SKM-1 (cell line): ENCODE data around the gene CAMK2A.
"Not testable (repeated sequence)": the region's sequence is repeated elsewhere in the genome, so short reads cannot be mapped to it uniquely, and the experiment has no call there.

ENCODE experiments used
- DNase-seq: peaks from one replicate; lab custom pipeline; 2025; ENCODE audit not compliant: unreplicated experiment; lab: John Stamatoyannopoulos, UW

Gene CAMK2A

DNA sequence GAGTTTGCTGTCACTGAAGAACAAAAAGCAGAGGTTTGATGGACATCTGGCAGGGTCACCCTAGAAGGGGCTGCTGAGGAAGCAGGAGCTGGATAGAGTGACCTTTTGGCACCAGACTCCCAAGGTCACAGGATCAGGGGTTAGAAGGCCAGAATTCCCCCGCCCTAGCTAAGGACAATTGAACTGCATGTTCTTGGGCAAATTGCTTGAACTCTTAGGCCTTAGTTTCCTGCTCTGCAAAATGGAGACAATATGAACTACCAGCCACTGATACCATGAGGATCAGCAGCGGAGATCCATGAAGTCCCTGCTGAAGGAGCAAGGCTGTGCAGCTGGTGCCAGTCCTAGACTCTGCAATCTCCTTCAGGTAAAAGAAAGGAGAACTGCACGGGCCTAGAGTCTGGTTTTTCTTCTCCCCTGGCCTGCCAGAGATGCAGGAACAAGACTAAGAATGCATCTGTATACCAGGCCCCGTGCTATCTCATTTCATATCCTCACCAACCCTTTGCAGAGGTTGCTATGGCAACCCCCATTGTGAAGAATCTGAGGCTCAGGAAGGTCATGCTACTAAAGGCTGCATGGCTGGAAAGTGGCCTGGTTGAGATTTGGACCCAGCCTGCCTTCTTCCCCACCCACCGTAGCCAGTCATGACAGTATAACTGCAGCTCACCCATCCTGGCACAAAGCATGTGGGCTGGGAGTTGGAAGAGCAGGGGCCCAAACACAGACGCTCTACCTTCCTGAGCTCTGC lies 33.7 kb downstream of the CAMK2A start:
- no peak for DNase-seq

DNA sequence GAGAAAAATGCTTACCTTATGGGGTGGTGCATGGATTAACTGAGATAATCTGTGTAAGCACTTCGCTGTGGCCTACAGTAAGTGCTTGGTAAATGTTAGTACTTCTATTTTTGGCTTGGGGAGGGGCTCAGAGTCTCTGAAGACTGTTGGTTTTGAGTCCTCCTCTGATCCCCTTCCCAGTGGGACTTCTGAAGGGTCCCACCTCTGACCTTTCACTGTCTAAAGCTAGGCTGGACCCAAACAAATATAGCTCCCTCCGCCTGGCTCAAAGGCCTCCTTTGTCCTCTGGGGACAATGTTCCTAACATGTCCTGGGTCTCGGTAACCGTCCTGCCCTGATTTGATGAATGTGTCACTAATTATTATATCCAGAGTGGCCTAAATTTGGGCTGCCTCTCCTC lies 34.8 kb downstream of the CAMK2A start:
- no peak for DNase-seq

DNA sequence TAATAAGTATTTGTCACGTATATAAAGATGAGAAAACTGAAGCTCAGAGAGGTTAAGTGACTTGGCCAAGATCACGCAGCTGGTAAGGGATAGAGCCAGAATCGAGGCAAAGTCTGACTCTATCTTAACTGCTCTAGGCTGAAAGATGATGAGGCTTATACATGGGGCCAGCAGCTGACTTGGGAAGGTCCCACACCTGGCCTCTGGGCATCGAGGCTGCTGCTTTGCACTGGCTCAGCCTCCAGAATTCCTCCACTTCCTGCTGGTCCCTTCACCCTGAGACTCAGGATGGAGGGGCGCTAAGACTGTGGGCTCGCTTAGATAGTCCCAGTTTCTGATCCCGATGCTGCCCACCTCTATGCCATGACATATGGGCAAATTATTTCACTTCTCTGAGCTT lies 35.2 kb downstream of the CAMK2A start:
- no peak for DNase-seq

DNA sequence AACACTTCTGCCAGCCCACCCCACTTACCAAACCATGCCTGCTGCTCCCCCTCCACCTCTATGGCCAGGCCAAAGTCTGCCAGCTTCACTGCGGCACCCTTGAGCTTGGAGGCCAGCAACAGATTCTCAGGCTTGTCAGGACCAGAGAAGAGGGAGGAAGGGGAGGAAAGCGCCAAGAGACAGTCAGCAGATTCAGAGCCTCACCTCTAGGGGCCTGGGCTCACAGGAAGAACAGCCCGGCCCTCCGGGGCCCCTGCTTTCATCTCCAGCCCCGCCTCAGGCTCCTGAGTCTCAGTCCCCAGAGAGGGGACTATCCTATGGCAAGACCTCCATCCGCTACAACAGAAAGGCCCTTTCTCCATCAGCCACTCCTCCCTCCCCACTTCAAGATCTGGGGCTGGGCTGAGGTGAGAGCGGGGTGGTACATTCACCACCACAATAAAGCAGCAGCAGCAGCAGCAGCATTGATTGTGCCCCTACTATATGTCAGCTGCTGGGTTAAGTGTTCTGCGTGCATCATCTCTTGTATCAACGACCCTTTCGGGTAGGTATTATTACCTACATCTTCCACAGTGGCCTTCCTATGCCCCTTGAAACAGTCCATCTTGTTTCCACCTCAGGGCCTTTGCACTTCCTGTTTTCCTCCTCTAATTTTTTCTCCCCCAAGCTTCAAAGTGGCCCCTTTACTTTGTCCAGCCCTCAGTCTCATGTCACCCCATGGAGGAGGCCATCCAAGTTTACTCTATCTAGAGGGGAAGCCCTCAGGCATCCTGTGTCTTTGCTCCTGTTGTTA lies 36.0 kb downstream of the CAMK2A start:
- DNase-seq: no peak

DNA sequence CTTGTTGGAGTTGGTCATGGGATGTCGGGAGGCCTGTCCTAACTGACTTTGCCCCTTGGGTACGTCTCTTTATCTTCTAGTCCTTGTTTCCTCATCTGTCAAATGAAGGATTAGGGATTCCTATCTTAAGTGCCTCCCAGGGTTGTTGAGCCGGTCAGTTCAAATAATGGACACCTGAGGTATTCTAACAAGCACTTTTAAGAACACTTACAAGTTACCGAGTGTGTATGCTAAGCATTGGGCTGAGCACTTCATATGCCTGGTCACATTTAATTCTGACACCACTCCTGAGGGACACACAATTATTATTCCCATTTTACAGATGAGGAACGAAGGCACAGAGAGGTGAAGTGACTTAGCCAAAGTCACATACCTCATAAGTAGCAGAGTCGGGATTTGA lies 37.1 kb downstream of the CAMK2A start:
- no peak for DNase-seq

DNA sequence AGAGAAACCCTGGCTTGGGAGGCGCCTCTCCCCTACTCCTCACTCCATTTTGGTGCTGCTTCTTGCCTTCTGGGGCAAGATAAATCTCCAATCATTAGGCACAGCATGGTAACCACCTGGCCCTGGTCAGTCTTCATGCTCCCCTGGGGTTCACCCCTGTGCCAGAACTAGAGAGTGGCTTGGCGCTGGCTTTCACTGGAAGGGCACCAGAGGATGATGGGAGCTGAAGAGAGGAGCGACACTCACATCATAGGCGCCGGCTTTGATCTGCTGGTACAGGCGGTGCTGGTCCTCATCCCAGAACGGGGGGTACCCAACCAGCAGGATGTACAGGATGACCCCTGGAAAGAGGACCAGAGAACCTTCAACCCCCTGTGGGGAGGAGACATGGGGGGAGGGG lies 38.1 kb downstream of the CAMK2A start:
- no peak for DNase-seq

DNA sequence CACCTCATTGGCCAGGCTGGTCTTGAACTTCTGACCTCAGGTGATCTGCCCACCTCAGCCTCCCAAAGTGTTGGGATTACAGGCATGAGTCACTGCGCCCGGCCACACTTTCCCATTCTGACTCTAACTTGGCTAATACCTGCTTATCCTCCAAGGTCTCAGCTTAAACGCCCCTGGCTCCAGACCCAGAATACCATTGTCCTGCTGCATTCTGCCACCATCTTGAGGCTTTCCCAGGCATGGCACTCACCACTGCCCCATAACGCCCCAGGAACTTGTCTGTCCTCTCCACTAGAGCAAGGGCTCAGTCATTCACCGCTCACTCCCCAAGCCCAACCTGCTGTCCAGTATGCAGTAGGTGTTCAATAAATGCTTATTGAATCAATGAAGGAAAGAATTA lies 39.8 kb downstream of the CAMK2A start:
- no peak for DNase-seq

DNA sequence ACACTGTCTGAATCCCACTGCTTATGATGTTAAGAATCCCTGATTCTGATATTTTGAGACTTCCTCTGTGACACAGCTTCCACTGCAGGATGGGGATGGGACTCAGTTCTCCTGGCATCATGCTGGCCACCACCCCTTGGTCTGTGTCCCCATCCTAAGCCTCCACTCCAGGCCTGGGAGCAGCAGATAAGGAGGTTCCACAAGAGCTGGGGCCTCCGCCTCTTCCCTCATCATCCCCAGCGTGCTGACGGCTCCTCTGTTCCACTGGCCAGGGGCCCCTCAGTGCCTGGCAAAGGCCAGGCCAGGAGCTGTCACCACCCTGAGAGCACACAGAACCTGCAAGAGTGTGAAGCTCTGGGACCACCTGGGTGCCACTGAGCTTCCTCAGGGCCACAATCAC lies 40.6 kb downstream of the CAMK2A start:
- DNase-seq: no peak

DNA sequence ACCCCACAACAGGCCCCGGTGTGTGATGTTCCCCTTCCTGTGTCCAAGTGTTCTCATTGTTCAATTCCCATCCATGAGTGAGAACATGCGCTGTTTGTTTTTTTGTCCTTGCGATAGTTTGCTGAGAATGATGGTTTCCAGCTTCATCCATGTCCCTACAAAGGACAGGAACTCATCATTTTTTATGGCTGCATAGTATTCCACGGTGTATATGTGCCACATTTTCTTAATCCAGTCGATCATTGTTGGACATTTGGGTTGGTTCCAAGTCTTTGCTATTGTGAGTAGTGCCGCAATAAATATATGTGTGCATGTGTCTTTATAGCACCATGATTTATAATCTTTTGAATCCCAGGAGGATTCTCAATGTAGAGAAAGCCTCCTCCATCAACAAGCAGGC lies 41.1 kb downstream of the CAMK2A start:
- DNase-seq: not testable (repeated sequence)

DNA sequence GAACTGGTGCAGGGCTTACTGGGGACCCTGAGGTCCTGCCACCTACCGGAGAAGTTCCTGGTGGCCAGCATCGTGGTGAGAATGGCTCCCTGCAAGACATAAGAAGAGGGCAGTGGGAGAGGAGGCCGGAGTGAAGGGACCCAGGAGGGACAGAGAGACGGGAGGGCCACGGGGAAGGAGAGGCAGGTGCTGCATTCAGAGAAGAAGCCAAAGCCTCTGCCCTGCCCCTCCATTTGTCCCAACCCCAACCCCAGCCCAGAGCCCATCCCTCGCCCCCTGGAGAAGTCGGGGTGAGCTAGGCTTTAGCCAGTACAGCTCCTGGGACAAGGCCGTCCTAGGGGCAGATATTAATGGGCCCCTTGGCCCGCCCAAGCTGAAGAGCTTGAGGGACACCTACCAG lies 41.8 kb downstream of the CAMK2A start:
- no peak for DNase-seq

DNA sequence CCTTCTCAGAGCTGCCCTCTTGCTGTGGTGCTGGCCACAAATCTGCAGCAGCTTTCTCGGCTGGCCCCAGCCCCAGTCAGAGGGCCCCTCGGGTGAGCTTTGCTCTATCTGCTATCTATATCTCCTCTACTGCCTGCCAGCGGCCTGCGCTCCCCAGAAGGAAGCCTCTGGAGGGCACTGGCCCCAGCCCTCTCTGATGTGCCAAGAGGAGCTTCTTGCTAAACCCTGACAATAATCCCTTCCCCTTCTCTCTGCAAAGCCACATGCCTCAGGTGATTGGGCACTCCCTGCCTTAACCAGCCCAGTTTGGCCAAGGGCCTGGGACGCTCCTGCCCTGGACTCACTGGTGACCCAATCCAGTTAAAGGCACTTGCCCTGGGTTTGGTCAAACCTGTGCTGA lies 42.7 kb downstream of the CAMK2A start:
- peak; percentile 7 for DNase-seq

DNA sequence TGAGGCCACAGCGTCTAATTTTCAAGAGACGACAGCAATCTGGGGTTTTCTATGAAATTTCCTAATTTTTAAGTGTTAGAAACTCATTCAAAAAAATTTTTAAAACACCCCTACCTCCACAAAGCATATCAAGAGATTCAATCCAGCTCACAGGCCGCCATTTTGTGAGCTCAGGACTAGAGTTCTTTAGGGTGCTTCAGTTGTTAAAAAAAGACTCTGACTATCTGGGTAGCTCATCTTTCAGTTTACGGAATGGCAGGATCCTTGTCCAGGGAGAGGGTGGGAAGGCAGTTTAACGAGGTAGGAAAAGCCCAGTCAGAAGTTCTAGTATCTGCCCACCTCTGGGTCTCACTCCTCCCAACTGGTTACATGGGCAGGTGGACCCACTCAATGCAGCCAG lies 43.1 kb downstream of the CAMK2A start:
- DNase-seq: no peak

DNA sequence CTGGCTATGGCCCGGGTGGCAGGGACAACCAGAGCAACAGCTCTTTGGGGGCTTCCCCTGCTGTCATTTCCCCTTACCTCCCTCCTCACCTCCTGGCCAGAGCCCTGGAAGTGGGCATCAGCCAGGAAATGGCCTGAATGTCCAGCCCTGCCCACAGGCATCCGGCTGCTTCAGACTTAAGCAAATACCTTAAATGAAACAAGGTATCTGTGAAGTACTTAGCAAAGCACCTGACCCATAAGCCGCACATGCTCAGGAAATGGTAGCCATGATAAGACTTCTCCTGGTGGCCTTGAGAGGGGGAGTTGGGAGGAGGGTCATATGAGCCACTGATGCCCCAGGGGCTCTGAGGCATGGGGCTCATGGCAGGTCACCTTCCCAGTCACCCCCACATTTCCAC lies 43.8 kb downstream of the CAMK2A start:
- DNase-seq: no peak

DNA sequence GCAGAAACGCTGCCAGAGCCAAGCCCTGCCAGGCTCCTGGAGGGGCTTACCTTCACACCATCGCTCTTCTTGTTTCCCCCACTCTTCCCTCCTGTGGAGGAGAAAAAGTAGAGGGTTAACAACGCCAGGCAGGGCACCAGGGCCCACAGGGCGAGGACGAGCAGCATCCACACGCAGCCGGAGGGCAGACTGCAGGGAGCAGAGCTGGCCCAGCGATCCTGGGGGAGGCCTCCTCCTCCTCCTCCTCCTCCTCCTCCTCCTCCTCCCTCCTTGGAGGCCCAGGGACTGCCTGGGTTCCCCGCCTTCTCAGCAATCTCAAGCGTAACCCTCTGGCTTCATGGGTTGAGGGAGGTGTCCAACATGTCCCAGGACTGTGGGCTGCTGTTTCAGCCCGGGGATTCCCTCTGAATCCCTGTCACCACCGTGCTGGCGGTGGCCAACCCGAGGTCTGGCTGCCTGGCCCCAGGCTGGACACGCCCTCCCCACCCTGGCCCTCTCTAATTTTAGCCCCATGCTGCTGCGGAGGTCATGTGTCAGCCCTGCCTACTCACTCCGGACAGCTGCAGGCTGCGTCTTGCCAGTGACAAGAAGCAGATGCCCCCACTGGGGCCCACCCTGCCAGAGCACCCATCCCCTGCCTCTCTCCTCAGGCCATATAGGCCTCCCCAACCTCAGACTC lies 44.3 kb downstream of the CAMK2A start:
- no peak for DNase-seq

DNA sequence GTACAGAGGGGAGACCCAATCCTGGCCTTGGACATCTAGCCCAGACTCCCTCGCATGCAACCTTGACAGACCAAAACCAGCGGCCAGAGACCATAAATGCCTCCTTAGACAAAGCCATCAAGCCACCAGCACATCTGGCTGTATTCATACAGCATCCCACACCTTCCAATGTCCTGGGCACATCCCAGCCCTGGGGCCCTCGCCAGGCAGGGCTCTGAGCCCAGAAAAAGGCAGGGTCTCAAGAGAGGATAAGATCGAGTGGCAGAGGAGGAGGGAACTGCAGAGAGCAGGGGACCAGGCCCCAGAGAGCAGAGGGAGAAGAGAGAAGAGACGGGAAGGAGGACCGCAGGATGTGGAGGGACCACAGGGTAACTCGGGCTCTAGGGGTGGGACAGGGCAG lies 45.4 kb downstream of the CAMK2A start:
- DNase-seq: no peak

DNA sequence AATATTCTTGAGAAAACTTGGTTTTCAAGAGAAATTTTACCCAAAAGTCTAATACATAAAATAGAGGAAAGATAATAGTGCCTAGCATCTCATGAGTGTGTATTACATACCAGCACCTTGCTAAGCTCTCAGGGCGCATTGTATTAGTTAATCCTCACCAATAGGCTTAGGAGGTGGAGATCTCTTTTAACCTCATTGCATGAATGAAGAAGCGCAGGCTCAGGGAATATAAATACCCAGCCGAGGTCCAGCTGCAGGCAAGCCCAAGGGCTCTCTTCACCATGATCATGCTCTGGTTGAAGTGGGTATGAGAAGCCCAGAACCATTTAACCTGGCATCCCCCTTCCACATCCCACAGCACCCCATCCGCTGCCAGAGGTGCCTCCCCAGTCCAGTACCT lies 46.0 kb downstream of the CAMK2A start:
- DNase-seq: no peak

DNA sequence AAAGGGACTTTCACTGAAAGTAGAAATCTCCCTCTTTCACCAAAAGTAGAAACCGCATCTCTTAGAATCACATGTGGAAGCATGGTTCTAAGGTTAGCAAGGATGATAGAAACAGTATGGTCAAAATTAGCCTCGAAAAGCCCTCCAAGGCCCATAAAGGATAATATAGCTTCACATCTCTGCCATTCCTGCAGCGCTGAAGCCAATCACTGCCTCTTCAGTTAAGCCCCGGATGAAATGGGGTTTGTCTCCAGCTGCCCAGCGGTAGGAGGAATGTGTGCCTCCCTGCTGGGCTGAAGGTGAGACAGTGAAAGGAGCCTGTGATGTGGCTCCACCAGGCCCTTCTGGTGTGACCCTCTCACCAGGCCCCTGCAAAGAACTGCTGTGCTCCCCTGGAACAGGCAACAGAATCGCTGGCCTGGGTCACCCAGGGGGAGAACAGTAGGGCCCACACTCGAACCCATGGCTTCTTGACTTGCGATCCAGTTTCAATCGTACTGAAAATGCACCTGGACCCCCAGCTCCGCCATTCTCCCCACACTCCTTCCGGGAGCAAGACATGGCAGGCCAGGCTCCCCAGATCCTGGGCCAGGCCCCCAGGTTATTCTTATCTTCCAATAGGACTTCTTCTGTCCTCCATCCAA lies 47.2 kb downstream of the CAMK2A start:
- DNase-seq: no peak

DNA sequence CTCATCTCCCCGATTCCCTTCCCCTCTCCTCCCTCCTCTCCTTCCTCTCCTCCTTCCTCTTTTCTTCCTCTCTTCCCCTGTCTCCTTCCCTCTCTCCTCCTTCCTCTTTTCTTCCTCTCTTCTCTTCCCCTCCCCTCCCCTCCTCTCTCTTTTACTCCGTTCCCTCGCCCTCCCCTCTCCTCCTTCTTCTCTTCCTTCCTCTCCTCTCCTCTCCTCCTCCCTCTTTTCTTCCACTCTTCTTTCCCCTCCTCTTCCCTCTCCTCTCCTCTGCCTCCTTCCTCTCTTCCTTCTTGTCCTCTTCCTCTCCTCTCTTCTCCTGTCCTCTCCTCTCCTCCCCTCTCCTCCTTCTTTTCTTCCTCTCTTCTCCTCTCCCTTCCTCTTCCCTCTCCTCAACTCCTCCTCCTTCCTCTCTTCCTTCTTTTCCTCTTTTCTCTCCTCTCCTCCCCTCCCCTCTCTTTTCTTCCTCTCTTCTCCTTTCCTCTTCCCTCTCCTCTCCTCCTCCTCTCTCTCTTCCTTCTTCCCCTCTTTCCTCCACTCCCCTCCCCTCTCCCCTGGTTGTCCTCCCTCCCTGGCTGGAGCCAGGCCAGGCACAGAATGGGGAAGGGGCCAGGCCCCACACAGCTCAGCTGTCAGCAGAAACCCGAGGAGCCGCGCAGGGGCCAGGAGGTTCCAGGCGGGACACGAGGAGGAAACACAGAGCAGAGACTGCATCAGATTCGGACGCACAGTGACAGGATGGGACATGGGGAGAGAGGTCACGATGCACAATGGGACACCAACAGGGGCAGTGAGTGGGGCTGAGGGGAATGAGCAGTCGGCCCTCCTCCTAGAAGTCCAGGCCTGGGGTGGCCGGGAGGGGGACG lies 48.0 kb downstream of the CAMK2A start:
- no peak for DNase-seq

DNA sequence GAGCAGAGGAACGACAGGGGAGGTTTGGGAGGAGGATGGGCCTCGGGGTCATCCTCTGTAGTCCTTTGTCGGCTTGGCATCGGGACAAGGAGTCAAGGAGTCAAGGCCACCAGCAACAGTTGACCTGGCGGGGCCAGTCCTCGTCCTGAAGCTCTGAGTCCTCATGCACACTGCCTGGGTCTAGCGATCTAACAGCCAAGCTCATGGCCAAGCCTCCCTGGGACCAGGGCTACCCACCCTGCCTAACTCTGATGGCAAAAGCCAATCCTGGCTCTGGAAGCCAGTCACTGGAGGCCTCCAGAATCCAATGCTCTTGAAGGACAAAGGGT lies 49.8 kb downstream of the CAMK2A start:
- no peak for DNase-seq

DNA sequence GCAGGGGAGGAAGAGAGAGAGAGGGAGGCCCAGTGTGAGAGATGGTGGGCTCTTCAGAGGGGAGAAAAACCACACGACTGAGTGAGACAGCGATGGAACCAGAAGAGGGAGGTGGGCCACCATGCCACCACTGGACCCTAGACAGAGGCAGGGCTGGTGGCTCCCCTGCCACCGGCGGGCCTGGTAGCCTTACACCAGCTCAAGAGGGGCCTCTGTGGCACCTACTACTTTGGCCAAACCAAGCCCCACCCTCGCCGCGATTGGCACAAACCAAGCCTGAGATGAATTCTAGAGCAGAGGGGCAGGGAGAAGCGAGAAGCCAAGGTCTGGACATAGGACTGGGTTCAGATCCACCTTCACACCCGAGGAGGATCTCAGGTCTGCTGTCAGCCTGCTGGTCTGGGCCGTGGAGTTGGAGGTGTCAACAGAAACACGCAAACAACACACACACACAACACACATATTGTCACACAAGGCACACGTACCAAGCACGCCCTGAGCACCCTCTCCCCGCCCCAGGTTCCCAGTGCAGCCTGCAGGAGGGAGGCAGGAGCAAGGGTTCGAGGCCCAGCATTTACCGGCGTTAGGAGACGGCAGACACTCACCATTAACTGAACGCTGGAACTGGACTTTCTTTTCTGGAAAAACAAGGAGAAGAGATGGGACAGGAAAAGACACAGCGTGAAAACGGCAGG lies 50.3 kb downstream of the CAMK2A start:
- no peak for DNase-seq
